Gastroesophageal sphincter (tissue), 3 donors: ENCODE data around the gene MIER2.
A peak's percentile ranks its signal among the peaks of the same experiment; 100 is the strongest.

Source experiments
- CTCF ChIP-seq, 4 experiments: fragments of 200-600 bp in 2 of 4; fragments of 450-650 bp in 2 of 4; sonication (generic) in 1 of 4; IDR thresholded peaks; one replicate each; pipeline ENCODE4 v1.5.1; 2017 to 2019; ENCODE audit warnings: antibody characterized with exemption in 4 of 4, mild to moderate bottlenecking in 2 of 4, moderate library complexity in 2 of 4
- EP300 ChIP-seq: sonication (generic); formaldehyde crosslinking; IDR thresholded peaks from one replicate; pipeline ENCODE4 v1.6.1; 2017; ENCODE audit warnings: antibody characterized with exemption, mild to moderate bottlenecking
- POLR2A ChIP-seq, 2 donors: fragments of 450-650 bp; IDR thresholded peaks; one replicate each; pipeline ENCODE4 v1.6.1; 2017; ENCODE audit warnings: antibody characterized with exemption in 2 of 2, mild to moderate bottlenecking in 2 of 2, moderate library complexity in 1 of 2
- POLR2AphosphoS5 ChIP-seq: sonication (generic); formaldehyde crosslinking; IDR thresholded peaks from one replicate; pipeline ENCODE4 v1.6.1; 2017; ENCODE audit warnings: antibody characterized with exemption

DNA sequence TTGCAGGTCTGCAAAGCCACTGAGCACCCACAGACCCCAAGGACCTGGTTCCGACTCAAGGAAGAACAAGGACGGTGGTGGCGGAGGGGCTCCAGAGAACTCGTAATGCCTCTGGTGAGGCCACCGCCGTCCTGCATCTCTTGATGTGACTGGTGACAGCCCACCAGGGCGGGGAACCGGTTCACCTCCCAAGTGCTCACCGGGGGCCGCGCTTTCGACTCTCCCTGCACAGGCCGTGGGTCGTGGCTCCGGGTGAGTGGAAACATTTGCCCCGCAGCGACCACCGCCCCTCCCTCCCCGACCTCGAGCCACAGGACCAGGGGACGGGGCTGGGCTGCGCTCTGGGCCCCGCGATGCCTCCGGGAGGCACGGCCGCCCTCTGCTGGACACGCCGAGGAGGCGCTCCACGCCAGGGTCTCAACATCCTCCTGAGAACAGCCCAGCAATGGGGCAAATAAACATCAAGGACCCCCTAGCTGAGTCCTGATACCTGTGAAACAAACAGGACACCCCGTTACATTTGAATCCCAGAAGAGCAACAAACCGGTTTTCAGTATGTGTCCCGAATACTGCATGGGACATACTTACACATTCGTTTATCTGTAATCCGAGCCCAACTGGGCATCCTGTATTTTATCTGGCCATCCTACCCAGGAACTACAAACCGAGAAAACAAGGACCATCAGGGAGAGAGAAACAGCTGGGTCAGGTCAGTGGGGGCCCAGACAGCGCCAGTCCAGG lies 49.5 kb downstream of the MIER2 start:
- no peak for TF ChIP-seq EP300
- TF ChIP-seq CTCF (IDR thresholded peaks at IDR 0.05), result peak in 3 of 4 experiments; percentile 43 to 75 (median 64)
- TF ChIP-seq POLR2AphosphoS5, result no peak
- no peak for TF ChIP-seq POLR2A (IDR thresholded peaks at IDR 0.05)
